Limb (tissue), 2 donors: ENCODE results near the gene CFAP91.
"Not testable (repeated sequence)": the region's sequence is repeated elsewhere in the genome, so short reads cannot be mapped to it uniquely, and the experiment has no call there.

ENCODE experiments used
- DNase-seq, 2 donors: peaks; one replicate each; pipeline ENCODE4 v3.0.0-alpha.2; 2016; ENCODE audit errors: extremely low spot score in 2 of 2

Gene CFAP91

GRCh38 chr3:119677641-119677934 lies 25.2 kb upstream of the CFAP91 start:
- DNase-seq: no peak

GRCh38 chr3:119678209-119678608 lies 24.6 kb upstream of the CFAP91 start:
- not testable (repeated sequence) for DNase-seq

- no peak for DNase-seq
These were observed 22.9 kb upstream of the CFAP91 start for GRCh38 chr3:119679874-119680273.

GRCh38 chr3:119681279-119681678 lies 21.5 kb upstream of the CFAP91 start:
- DNase-seq: peak in 1 of 2 donors; percentile 56

GRCh38 chr3:119683421-119683820 lies 19.4 kb upstream of the CFAP91 start:
- DNase-seq: no peak

- DNase-seq: no peak
These were observed 12.7 kb upstream of the CFAP91 start for GRCh38 chr3:119690043-119690656.

- no peak for DNase-seq
These were observed 7.3 kb upstream of the CFAP91 start for GRCh38 chr3:119695480-119695879.

- DNase-seq: no peak
These were observed 5.4 kb upstream of the CFAP91 start for GRCh38 chr3:119697394-119697793.

- no peak for DNase-seq
These were observed 2.4 kb upstream of the CFAP91 start for GRCh38 chr3:119700269-119700919.

- DNase-seq: no peak
These were observed 1.7 kb upstream of the CFAP91 start for GRCh38 chr3:119700920-119701734.

GRCh38 chr3:119703820-119704531 lies 1.2 kb downstream of the CFAP91 start:
- DNase-seq: no peak

- no peak for DNase-seq
These were observed 12.3 kb downstream of the CFAP91 start for GRCh38 chr3:119715105-119715504.

- DNase-seq: no peak
These were observed 14.2 kb downstream of the CFAP91 start for GRCh38 chr3:119716998-119717397.

- DNase-seq: no peak
These were observed 14.7 kb downstream of the CFAP91 start for GRCh38 chr3:119717520-119717919.

- no peak for DNase-seq
These were observed 20.2 kb downstream of the CFAP91 start for GRCh38 chr3:119723022-119723421.

- DNase-seq: no peak
These were observed 24.1 kb downstream of the CFAP91 start for GRCh38 chr3:119726909-119727308.

- DNase-seq: no peak
These were observed 27.2 kb downstream of the CFAP91 start for GRCh38 chr3:119729996-119730395.

- no peak for DNase-seq
These were observed 28.9 kb downstream of the CFAP91 start for GRCh38 chr3:119731560-119732343.

GRCh38 chr3:119733812-119734211 lies 31.0 kb downstream of the CFAP91 start:
- no peak for DNase-seq

- no peak for DNase-seq
These were observed 35.9 kb downstream of the CFAP91 start for GRCh38 chr3:119738741-119739140.
